Stimulated activated naive CD8-positive, alpha-beta T cell treated with anti-CD3 and anti-CD28 coated beads, Interleukin-15, amount 100 ng/mL, for 72 hours (primary cell): ENCODE measurements around the gene IGSF22.

ENCODE experiments used
- ATAC-seq: fragments of 150-1000 bp; cut with Tn5 transposase; 2 replicates; pipeline ENCODE4 v1.10.0; 2021; ENCODE audit warnings: mild to moderate bottlenecking, moderate library complexity
- DNase-seq, 2 donors: peaks; one replicate each; pipeline ENCODE4 v3.0.0; 2021 to 2022
- H3K27ac Mint-ChIP-seq, 2 donors: one replicate each; pipeline ENCODE4 v1.8.0; 2022; ENCODE audit warnings: mild to moderate bottlenecking in 2 of 2, mixed read lengths in 2 of 2, moderate library complexity in 2 of 2
- H3K27me3 Mint-ChIP-seq: one replicate; pipeline ENCODE4 v1.8.0; 2022; ENCODE audit warnings: mixed read lengths
- H3K4me1 Mint-ChIP-seq: one replicate; pipeline ENCODE4 v1.8.0; 2022; ENCODE audit warnings: mild to moderate bottlenecking, mixed read lengths
- H3K4me3 Mint-ChIP-seq, 2 donors: one replicate each; pipeline ENCODE4 v1.8.0; 2022; ENCODE audit warnings: mild to moderate bottlenecking in 2 of 2, mixed read lengths in 2 of 2, moderate library complexity in 1 of 2
- H3K9me3 Mint-ChIP-seq, 2 donors: one replicate each; pipeline ENCODE4 v1.8.0; 2022; ENCODE audit warnings: mixed read lengths in 2 of 2

The IGSF22 gene

DNA sequence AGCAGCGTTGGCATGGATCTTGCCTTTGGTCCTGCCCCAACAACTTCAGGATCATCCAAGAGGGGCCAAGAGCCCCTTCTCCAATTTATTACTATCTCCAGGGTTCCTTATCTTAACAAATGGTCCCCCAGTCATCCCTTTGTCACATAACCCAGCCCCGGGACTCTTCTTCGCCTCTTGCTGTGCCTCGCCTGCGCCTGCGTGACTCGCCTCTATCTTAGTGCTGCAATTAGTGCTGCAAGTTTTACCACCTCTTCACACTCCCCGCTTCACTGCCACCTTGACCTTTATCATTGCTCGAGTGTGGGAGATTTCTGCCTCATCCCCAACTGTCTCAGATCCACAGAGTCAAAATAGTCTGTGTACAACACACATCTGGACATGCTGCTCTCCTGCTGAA lies 4.0 kb upstream of the IGSF22 start:
- no peaks in the 10 kb centered on the region for H3K9me3 Mint-ChIP-seq
- H3K4me3 Mint-ChIP-seq: no peak overlapping the region
- ATAC-seq (no peak), DNase-seq (no peak)
- H3K27me3 Mint-ChIP-seq: no peaks in the 10 kb centered on the region
- peak overlapping the region in 1 of 2 donors; percentile 9 for H3K27ac Mint-ChIP-seq
- H3K4me1 Mint-ChIP-seq: peaks cover 17% of the 10 kb centered on the region

DNA sequence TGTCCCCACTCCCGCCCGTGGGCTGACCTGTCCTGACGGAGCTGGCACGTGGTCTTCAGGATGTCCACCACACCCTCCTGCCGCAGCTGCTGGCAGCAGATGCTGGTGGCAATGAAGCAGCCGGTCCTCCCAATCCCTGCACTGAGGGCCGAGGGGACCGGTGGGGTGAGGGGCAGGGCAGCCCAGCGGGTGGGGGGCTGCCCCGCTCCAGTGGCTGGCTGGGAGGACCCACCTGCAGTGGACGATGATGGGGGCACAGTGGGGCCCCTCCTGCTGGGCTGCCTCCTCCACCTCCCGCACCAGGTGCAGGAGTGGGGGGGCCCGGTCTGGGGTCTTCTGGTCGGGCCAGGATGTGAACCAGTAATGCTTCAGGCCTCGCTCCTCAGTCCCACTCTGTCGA lies 3.4 kb upstream of the IGSF22 start:
- H3K4me3 Mint-ChIP-seq: no peak overlapping the region
- H3K9me3 Mint-ChIP-seq: no peaks in the 10 kb centered on the region
- H3K27me3 Mint-ChIP-seq: no peaks in the 10 kb centered on the region
- ATAC-seq: peak; percentile 60
- no peak overlapping the region for H3K27ac Mint-ChIP-seq
- peaks cover 17% of the 10 kb centered on the region for H3K4me1 Mint-ChIP-seq
- DNase-seq: no peak

DNA sequence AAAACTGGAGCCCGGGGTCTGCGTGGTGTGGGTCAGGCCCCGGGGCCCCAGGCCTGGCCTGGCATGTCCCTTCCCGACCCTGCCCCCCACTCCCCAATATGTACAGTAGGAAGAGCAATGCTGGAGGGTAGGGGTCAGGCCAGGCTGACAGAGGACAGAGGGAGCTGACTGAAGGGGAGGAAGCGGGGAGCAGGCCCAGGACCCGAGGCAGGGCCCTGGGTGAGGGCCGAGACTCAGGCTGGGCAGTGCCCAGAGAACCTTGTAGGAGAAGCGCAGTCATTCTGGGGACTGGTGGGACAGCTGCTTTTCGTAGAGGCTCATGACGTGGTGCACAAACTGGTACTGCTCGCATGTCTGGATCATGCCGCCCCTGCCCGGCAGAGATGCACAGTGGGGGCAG lies 2.7 kb upstream of the IGSF22 start:
- Mint-ChIP-seq H3K9me3 (no peaks in the 10 kb centered on the region), H3K27me3 (no peaks in the 10 kb centered on the region), H3K4me3 (no peak overlapping the region), H3K27ac (no peak overlapping the region), H3K4me1 (peaks cover 17% of the 10 kb centered on the region)
- peak; percentile 6 for ATAC-seq
- no peak for DNase-seq

DNA sequence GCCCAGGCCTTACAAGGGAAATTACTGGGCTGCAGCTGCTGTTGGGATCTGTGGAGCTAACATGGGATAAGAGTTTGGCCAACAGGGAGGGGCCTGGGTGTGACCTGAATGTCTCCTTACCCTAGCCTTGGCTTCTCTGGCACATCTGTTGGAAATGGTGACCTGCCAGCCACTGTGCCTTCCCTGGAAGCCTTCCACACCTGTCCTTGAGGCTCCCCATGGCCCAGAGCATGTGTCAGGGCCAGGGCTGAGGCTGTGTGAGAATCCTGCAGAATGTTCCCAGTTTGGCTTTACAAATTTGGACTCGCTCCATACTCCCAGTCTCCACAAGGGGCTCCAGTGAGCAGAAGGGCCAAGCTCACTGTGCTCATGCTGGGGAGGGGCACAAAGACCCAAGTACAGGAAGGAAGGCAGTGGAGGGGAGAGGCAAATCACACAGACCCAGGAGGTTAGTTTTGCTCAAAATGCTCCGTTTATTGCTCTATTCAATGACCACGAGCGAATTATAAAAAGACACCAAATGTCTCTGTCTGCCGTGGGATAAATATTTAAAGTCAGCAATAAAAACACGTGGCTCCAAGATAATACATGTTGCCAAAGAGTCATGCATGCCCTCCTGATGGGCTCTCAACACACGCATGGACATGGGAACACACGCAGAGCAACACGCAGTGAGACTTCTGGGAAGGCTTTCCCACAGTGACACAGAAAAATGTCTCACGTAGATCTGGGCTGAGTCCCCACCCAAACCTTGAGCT lies 1.7 kb upstream of the IGSF22 start:
- Mint-ChIP-seq H3K4me1 (peaks cover 17% of the 10 kb centered on the region), H3K9me3 (no peaks in the 10 kb centered on the region), H3K27me3 (no peaks in the 10 kb centered on the region), H3K4me3 (peak overlapping the region in 1 of 2 donors; percentile 4), H3K27ac (no peak overlapping the region)
- DNase-seq (peak; percentile 42 to 47), ATAC-seq (peak; percentile 35)

DNA sequence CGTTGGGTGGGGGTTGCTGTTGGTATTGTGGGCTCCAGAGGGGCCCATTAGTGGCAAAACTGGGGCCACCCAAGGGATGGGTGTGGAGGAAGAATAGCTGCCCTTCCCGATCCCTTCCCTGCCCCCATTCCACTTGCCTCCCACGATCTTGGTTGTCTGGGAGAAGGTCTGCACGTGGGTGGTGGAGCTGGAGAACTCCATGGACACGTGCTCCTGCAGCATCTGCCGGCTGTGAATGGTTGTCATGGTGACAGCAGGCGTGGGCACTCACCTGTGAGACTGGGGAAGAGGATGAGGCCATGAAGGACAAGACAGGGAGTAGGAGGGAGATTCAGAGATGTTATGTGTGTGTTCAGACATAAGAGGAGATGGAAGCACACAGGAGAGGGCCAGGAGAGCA lies 2.0 kb downstream of the IGSF22 start:
- H3K9me3 Mint-ChIP-seq: no peaks in the 10 kb centered on the region
- H3K27ac Mint-ChIP-seq: no peak overlapping the region
- H3K4me3 Mint-ChIP-seq: no peak overlapping the region
- H3K27me3 Mint-ChIP-seq: peaks cover 7% of the 10 kb centered on the region
- no peak for DNase-seq
- peaks cover 39% of the 10 kb centered on the region for H3K4me1 Mint-ChIP-seq
- no peak for ATAC-seq

DNA sequence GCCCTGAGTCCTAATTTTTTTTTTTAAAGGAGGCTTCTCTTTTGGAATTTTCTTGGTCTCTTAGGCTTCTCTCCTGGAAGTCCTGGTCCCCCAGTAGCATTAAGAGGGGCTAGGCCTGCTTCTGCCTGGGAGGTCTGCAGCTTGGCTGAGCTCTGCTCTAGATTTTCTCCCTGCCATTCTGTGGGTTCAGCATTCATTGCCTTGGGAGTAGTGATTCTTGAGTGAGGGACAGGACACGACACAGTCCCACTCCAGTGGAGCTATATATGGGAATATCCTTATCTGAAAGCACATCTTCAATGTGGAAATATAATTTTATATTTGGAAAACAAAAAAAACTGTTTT lies 3.7 kb downstream of the IGSF22 start:
- Mint-ChIP-seq H3K27ac (no peak overlapping the region), H3K27me3 (peaks cover 7% of the 10 kb centered on the region), H3K9me3 (no peaks in the 10 kb centered on the region), H3K4me1 (peaks cover 26% of the 10 kb centered on the region), H3K4me3 (peak overlapping the region; percentile 27 to 45)
- no peak for DNase-seq
- ATAC-seq: no peak

DNA sequence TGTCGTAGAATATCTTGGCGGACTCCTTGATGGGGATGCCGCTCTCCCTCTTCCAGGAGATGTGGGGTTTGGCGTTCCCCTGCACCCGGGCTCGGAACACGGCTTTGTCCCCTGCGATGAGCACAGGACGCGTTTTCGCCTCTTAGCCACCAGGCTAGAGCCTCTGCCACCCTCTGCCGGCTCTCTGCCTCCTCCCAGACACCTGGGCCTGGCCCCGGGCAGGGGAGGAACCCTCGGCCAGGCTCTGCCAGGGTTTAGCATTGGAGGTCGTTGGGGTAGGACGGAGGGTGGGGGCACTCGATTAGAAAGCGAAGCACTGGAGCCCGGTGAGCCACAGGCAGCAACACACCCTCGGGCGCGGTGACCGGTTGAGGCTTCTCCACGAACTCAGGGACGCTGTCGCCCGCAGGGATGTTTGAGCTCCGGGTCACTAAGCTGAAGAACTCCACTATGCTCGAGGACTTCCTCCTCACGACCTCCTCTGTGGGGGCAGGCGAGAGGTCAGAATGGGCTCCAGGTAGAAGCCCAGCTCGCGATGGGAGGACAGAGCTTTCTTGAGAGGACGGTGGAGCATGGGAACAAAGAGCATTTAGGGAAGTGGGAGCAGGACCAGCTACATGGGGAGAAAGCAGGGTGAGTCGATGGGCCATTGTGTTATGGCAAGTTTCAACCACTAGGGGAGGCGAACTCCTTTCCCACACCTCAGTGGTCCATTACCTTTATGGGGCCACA lies 4.3 kb downstream of the IGSF22 start:
- H3K9me3 Mint-ChIP-seq: no peaks in the 10 kb centered on the region
- DNase-seq (peak; percentile 57 to 58), ATAC-seq (peak; percentile 85)
- H3K27me3 Mint-ChIP-seq: peaks cover 7% of the 10 kb centered on the region
- peak overlapping the region; percentile 85 to 95 for H3K4me3 Mint-ChIP-seq
- peaks cover 26% of the 10 kb centered on the region for H3K4me1 Mint-ChIP-seq
- peak overlapping the region; percentile 50 for H3K27ac Mint-ChIP-seq

DNA sequence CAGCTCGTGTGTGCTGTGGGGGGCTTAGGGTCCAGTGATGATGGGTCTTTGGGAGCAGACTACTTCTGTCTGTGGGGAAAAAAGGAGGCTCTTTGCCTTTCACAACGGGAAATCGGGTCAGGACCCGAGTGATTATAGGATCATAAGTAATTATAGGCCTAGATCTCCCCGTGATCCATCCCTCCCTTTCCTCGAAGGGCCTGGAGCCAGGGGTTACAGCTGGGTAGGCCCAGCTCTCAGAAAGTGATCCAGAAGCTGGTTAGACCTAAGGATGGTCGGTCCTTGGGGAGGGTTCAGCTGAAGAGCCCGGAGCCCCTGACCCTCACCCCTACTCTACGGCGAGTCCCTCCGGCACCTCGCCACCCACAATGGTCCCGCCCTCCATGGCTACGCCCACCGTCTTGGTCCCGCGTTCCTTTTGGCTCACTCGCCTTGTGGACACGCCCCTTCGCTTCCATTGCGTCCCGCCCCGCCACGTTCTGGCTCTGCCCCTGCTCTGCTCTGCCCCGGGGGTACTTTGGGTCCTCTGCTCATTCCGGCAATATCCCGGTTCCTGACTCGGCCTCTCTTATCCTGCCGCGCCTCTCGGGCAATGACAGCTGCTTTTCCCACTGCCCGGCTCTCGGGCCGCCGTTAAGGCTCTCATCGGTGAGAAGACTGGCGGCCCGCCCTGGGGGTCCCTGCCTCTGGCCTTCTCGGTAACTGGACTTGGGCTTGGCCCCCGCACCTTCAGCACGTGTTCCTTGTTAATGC lies 5.0 kb downstream of the IGSF22 start:
- Mint-ChIP-seq H3K4me3 (peak overlapping the region; percentile 85 to 95), H3K27me3 (peaks cover 7% of the 10 kb centered on the region), H3K27ac (peak overlapping the region; percentile 50), H3K9me3 (no peaks in the 10 kb centered on the region), H3K4me1 (peaks cover 26% of the 10 kb centered on the region)
- peak; percentile 68 to 77 for DNase-seq
- ATAC-seq: peak; percentile 85

DNA sequence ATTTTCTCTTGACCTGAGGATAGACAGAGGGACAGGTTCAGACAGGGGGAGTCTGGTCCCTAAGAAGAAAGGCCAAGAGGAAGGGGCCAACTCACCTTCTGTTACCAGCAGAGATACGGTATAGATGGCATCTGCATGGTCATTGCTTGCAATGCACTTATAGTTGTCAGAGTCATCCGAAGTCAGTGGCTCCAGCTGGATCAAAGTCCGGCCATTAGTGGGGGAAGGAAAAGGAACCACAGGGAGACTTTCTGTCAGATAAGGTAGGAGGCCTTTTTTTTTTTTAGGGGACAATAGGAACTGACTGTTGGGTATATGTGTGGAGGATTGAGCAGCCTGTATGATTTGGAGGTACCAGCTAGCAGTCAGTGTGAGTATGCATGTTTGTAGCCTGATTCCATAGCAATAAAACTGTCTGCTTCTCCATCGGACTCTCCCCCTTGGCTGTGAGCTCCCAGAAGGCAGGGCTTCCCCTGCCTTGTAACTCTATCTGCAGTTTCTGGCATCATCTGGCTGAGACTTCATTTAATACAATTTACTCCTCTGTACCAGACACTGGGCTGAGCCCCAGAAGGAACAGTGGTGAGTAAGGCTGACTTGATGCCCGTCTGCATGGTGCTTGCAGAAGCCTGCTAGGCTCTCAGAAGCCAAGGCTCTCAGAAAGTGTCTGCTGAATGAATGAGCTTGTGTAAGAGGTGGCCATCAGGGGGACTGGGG lies 5.7 kb downstream of the IGSF22 start:
- DNase-seq (no peak), ATAC-seq (no peak)
- Mint-ChIP-seq H3K9me3 (no peaks in the 10 kb centered on the region), H3K27ac (no peak overlapping the region), H3K4me1 (peaks cover 26% of the 10 kb centered on the region), H3K4me3 (peak overlapping the region; percentile 56 to 95), H3K27me3 (peaks cover 7% of the 10 kb centered on the region)

DNA sequence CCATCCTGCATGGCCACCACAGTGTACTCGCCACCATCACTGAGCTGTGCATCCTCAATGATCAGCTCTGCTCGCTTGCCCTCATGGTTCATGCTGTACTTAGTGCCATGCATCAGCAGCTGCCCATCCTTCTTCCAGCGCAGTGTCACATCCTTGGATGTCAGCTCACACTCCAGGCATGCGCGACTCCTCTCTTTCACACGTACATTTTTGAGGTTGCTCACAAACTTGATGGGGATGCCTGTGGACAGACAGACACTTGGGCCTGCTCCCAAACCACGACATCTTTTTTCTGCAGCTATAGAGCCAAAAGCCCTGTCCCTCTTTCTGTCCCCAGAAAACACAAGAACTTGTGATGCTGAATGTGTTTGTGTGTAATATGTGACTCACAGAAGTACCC lies 10.5 kb downstream of the IGSF22 start:
- Mint-ChIP-seq H3K4me1 (peaks cover 8% of the 10 kb centered on the region), H3K9me3 (no peaks in the 10 kb centered on the region), H3K27ac (no peak overlapping the region), H3K27me3 (peaks cover 7% of the 10 kb centered on the region), H3K4me3 (no peak overlapping the region)
- ATAC-seq (peak; percentile 12), DNase-seq (no peak)

DNA sequence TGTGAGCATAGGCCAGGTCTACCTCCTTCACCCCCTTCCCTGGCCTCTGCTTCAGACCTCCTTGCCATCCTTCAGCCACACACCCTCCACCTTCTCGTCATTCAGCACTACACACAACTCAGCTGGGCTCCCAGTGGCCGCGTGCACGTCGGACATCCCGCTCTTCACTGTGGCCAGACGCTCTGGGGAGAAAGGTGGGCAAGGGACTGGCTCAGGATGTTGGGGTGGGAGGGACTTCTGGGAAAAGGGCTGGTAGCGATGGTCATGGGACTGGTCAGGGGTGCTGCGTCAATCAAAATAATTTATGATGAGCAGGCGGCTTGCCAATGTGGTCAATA lies 11.6 kb downstream of the IGSF22 start:
- Mint-ChIP-seq H3K4me1 (peaks cover 6% of the 10 kb centered on the region), H3K27ac (no peak overlapping the region), H3K27me3 (no peaks in the 10 kb centered on the region), H3K9me3 (no peaks in the 10 kb centered on the region), H3K4me3 (no peak overlapping the region)
- no peak for ATAC-seq
- DNase-seq: no peak

DNA sequence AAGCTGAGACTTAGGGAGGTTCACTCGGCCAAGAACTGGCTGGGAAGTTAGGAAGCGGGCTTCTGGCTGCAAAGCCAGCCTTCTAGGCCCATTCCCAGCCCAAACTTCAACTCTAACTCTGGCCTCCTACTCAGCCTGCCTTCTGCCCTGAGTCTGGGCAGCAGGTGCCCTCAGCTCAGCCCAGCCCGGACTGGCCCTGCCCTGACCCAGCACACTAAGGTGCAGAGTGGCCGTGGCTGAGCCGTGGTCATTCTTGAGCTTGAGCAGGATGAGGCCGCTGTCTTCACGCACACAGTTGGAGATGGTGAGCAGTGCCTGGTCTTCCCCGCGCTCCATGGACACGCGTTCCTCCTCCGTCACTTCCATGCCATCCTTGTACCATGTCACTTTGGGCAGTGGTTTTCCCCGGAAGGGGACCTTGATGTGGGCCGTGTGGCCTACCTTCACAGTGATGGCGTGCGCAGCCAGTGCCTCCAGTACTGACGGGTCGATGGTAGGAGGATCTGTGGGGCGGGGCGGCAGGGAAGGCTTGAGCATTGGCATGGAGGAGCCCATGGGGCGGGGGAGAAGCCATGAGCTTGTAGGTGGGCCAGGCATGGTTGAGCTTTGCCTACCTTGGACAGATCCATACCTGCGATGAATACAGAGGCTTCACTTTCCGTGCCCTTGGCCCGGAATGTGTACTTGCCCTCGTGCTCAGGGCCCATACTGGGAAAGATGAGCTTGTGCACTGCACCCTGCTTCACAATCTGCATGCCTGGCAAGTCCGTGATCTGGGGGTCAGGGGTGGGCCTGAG lies 12.1 kb downstream of the IGSF22 start:
- H3K27ac Mint-ChIP-seq: no peak overlapping the region
- peaks cover 6% of the 10 kb centered on the region for H3K4me1 Mint-ChIP-seq
- no peak overlapping the region for H3K4me3 Mint-ChIP-seq
- no peak for ATAC-seq
- no peaks in the 10 kb centered on the region for H3K27me3 Mint-ChIP-seq
- no peaks in the 10 kb centered on the region for H3K9me3 Mint-ChIP-seq
- DNase-seq: no peak

DNA sequence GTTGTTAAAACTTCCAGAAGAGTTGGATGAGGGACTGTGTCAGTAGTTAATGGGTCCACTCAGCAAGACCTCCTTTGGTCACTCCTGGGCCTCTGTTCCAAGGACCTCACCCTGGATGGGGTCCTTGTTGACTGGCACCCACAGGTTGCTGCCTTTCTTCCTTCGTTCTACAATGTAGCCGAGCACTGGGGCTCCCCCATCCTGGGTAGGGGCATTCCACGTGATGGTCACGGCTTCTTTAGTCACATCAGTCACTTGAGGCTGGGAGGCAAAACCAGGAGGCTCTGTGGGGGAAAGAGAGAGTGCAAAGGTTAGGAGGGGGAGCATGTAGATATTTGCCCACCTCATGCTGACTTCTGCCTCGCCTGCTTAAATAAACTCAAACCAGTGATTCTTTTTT lies 15.4 kb downstream of the IGSF22 start:
- DNase-seq: no peak
- Mint-ChIP-seq H3K4me1 (peaks cover 22% of the 10 kb centered on the region), H3K27ac (no peak overlapping the region), H3K27me3 (peaks cover 7% of the 10 kb centered on the region), H3K4me3 (no peak overlapping the region), H3K9me3 (no peaks in the 10 kb centered on the region)
- peak; percentile 42 for ATAC-seq

DNA sequence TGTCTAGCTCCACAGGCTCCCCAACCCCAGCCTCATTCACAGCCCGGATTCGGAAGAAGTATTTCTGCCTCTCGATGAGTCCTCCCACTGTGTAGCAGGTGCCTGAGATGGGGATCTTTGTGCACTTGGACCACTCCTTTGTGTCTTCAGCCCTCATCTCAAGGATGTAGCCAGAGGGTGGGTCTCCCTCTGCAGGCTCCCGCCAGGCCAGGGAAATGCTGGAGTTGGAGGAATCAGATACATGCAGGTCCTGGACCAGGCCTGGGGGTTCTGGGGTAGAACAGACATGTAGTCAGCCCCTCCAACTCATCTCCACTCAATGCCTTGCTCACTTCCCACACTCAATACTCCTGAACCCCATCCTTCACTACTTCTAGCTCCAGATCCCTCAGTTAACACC lies 16.6 kb downstream of the IGSF22 start:
- H3K27ac Mint-ChIP-seq: no peak overlapping the region
- H3K9me3 Mint-ChIP-seq: no peaks in the 10 kb centered on the region

DNA sequence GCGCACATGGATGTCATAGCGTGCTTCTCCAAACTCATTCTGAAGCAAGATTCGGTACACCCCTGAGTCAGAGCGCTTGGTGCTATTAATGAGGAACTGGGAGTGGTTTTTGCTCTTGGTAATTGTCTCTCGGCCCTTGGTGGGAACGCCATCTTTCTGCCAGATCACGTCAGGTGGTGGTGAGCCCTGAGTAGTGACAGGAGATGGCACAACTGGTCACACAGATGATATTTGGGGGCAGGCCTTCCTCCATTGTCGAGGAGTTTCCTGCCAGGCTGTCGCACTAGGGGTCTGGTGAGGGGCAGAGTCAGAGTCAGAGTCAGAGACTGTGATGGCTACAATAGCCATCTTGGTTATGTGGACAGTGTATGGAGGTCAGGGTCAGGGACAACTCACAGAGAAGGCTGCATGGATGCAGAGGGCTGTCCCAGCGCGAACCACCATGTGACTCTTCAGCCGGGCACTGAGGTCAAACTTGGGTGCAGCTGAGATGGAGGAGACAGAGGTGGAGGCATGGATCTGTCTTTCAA lies 18.1 kb downstream of the IGSF22 start:
- Mint-ChIP-seq H3K27ac (no peak overlapping the region), H3K9me3 (no peaks in the 10 kb centered on the region), H3K4me1 (peaks cover 32% of the 10 kb centered on the region), H3K4me3 (no peak overlapping the region), H3K27me3 (peaks cover 17% of the 10 kb centered on the region)
- DNase-seq (no peak), ATAC-seq (no peak)

More for the DNA sequence above, 16.6 kb downstream of the IGSF22 start:
- Mint-ChIP-seq H3K27me3 (peaks cover 14% of the 10 kb centered on the region), H3K4me1 (peaks cover 32% of the 10 kb centered on the region), H3K4me3 (no peak overlapping the region)
- DNase-seq (no peak), ATAC-seq (no peak)
